ENCODE measurements around the gene SUN3.

The SUN3 gene, protein sequence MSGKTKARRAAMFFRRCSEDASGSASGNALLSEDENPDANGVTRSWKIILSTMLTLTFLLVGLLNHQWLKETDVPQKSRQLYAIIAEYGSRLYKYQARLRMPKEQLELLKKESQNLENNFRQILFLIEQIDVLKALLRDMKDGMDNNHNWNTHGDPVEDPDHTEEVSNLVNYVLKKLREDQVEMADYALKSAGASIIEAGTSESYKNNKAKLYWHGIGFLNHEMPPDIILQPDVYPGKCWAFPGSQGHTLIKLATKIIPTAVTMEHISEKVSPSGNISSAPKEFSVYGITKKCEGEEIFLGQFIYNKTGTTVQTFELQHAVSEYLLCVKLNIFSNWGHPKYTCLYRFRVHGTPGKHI

DNA sequence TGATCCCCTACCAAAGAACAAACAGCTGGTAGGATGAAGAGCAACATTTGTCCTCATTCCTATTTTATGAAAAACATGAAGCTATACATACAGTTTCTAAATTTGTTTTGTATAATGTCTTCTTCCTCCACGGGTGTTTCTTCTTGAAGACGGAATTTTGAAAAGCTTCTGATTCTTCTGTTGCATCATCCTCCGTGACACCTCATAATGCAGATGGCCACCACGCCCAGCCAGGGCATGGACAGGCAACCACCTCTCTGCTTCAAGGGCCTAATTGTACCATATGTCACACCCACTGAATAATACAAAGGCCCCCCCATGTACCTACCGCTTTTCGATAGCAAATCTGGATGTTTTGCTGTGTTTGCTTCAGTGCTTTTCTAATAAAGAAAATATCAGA lies at the start of gene SUN3:
TSS of gene SUN3 (minus strand) at position 170 of the 400 bp plus-strand sequence. CDS start at position 1, 169 bp downstream.
- no peak for DNase-seq (ENCODE audit: low read depth in 2 of 2)

DNA sequence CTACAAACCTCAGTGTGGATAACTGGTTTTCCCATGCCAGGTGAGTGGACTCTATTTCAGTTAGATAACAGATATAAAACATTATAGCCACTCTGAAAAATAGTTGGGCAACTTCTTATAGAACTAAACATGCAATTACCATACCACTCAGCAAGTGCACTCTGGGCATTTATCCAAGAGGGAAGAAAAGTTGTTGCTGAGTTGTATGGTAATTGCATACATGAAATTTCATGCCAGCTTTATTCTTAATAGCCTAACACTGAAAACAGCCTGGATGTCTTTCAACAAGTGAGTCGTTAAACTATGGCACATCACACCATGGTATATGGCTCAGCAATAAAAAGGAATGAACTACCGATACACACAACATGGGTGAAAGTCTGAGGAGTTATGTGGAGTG lies 49.6 kb upstream of the SUN3 start:
- no peak for DNase-seq (ENCODE audit: low read depth in 2 of 2)

DNA sequence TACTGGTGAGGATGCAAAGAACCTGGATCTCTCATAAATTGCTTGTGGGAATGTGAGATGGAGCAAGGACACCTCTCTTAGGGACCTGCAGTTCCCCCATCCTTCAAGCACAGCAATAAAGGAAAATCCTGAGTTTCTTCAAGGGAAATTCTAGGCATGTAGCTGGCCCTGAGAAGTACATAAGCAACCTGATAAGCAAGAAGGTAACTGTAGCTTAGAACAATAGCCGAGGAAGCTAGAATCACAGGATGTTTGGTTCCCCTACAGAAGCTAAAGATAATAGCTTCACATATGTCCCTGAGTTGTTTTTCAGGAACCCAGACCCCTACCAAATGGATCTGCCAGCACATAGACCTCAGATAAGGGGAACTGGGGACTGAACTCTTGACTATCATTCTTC lies 48.5 kb upstream of the SUN3 start:
- DNase-seq (ENCODE audit: low read depth in 2 of 2), result no peak

DNA sequence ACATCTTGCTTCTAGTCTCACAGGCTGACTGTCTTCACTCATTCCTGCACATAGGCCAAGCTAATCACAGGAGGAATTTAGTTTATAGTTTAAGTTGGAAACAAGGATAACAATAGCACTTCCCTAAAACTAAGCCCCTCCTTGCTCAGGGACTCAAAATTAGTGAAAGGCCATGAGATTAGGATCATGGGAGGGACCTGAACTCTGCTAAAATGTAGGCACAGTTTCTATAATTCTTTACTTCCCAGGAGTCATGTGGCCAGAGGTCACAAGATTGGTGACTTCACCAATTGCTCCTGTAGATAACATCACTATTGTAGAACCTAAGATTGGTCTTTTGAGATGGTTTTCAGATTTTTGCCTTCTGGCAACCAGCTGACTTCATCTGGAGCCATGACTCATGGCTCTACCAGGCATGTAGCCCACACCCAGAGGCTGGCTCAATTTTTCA lies 45.3 kb upstream of the SUN3 start:
- no peak for DNase-seq (ENCODE audit: low read depth in 2 of 2)

DNA sequence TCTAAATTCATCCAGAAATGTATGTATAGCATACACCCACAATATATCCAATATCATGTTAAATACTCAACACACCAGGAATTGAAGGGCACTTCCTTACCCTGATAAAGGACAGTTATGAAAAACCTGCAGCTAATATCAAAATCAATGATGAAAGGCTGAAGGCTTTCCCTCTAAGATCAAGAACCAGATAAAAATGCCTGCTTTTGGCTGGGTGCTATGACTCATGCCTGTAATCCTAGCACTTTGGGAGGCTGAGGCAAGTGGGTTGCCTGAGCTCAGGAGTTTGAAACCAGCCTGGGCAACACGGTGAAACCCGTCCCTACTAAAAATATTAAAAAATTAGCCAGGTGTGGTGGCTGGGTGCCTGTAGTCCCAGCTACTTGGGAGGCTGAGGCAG lies 38.6 kb upstream of the SUN3 start:
- no peak for DNase-seq (ENCODE audit: low read depth in 2 of 2)

DNA sequence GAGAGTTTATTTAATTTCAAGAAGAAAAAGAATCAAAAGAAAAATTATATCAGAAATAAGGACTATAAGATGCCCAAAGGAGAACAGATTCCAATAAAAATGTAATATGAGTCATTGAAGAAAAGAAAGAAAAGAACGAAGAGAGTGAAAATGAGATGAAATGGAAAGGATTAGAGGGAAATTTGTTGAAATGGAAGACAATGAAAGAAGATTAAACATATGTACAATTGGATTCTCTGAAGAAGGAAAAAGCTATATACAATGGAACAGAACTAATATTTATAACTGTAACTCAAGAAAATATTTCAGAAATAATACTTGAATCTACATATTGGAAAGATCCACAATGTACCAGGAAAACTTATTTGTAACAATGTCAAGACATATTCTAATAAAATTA lies 35.1 kb upstream of the SUN3 start:
- no peak for DNase-seq (ENCODE audit: low read depth in 2 of 2)

DNA sequence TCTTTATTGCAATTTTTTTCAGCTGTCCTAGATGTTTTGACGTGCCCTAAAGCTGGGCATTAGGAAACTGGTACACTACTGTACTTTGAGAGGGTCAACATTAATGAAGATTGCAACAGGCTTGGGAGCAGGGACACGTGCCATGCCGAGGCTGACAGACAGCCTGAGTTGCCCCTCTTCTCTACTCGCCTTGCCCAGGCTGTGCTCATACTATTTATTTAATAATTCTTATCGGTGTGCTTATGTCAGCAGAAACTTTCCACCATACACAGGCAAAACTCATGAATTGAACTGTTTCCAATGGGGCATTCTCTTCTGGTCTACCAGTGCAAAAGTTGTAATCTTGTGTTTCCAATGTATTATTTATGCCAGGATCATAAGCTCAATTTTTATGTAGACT lies 30.8 kb upstream of the SUN3 start:
- DNase-seq (ENCODE audit: low read depth in 2 of 2), result no peak

DNA sequence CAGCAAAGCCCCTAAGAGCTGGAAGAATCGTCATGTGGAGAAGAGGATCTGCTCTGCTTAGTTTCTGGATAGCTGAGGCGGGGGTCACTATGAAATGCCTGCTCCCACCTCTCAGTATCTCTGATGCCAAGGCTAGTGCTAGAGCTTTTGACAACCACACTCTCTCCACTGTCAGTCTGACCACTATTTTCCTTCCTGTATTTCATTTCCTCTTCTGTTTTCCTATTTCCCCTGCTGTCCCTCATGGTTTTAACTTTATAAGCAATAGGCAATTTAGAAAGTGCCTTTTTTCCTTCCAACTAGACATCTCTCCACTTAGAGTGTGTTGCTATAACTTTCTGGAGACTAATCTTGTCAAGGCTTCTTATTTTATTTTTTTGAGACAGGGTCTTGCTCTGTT lies 30.1 kb upstream of the SUN3 start:
- DNase-seq (ENCODE audit: low read depth in 2 of 2), result no peak

DNA sequence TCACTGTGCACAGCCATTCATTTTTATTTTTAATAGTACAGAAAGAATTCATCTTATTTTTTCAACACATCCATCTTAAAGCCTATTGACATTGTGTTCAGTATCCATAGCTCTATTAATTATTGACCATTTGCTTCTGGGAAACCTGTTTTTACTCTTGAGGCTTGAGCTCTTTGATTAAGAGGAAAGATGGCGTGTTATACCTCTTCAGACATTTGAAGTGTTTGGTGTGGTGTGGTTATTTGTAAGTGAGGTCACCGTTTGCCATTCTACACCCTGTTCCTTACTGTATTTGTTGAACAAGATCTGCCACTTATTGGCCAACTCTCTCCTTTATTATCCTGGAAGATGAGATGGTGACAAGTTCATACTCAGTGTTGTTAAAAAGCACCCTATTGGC lies 24.8 kb upstream of the SUN3 start:
- DNase-seq (ENCODE audit: low read depth in 2 of 2), result no peak

DNA sequence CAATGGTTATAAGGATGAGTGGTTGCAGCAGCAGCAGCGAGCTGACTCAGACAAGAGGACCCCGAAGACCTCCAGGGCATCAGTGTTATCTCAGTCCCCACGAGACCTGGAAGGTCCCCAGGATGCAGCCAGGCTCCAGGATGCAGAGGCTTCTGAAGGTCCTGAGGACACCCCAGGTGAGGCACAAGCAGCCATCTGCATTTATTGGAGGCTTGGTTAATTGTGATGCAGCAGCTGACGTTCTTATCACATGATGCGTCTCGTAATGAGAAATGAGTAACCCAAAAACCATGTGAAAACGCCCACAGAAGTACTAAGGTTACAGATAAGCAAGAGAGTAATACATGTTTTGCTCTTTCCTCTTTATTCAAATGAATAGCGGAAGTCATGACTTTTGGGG lies 23.8 kb upstream of the SUN3 start:
- DNase-seq (ENCODE audit: low read depth in 2 of 2), result no peak

DNA sequence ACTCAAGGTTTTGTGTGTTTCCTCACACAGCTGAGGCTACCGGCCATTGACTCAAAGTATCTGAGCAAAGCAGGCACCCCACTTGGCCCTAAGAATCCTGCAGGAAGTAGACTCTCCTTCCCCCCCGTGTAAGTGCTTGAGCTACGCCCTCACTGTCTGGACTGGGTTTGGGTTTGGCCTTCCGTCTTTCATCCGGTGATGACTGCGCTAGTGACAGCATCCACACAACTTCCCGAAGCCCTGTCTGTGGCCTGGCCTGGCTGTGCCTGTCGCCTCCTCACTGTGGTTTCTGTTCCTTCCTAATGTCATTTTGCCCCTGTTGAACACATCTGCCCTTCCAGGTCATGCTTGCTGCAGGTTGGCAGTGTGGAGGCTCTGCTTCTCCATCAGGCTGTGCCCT lies 20.9 kb upstream of the SUN3 start:
- no peak for DNase-seq (ENCODE audit: low read depth in 2 of 2)

DNA sequence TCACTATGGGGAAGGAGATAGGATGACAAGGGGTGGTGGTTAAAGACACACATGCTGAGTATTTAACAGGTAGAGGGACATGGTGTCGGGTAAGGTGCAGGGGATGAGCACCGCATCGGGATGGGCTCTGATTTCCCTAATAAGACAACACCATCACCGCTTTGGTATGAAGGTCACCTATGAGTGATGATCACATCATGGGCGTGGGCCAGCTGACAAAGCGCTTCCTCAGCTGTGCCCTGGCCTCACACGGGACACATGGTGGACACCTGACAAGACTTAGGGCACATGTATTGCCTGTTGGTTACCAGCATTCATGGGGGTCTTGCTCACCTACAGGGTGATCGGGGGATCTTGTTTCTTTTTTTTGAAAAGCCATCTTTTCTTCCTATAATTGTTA lies 19.2 kb upstream of the SUN3 start:
- no peak for DNase-seq (ENCODE audit: low read depth in 2 of 2)

DNA sequence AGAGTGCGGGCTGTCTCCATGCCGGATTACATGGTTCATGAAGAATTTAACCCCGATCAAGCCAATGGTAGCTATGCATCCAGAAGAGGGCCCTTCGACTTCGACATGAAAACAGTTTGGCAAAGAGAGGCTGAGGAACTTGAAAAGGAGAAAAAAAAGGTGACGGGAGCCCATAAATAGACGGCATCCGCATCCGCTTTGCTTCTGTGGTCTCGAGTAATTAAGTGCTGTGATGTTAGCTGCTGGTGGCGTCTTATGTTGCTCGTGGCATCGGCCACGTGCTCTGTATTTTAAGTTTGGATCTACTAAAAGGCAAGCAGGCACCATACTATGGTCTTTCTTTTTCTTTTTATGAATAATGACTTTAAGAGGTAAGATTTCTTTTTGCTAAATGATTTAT lies 17.6 kb upstream of the SUN3 start:
- DNase-seq (ENCODE audit: low read depth in 2 of 2), result no peak

DNA sequence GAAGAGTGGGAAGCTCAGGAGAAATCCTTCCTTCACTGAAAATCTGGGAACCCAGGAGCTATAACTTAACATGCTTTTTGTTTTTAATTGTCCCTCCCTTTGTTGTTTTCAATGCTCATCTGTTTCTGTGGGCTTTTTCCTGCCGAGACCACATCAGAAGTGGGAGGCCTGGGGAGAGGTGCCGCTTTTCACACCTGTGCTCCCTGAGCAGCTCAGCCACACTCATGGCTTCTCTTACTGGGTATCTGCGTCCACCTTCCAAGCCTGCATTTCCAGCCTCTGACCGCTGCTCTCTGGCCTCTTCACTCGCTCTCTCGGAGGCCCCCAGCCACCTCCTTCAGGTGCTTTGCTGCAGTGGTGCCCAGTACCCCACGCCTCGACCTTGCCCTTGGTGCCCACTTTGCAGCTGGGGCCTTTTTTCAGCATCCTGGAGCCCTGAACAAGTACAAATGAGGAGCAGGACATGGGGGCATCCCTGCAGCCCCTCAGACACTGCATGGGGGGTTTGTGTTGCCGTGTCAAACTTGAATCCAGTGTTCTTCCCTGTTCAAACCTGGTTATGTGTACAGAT lies 16.4 kb upstream of the SUN3 start:
- DNase-seq (ENCODE audit: low read depth in 2 of 2), result no peak

DNA sequence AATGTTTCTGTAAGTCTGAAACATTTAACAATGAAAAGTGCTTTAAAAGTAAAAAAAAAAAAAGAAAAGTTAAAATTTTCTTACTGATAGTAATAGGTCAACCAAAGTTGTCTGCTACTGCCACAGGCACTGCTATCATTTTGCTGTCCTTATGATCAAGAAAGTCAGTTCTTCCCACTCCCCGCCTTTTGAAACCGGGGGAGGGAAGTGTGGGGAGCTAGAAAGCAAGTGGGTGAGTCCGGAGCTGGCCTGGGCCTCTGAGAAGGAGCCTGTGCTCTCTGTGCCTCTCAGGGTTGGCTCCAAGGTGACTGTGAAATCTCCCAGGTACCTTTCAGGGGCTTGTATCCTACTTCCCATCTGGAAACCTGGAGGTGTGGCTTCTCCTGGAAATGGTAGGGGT lies 13.7 kb upstream of the SUN3 start:
- DNase-seq (ENCODE audit: low read depth in 2 of 2), result no peak

DNA sequence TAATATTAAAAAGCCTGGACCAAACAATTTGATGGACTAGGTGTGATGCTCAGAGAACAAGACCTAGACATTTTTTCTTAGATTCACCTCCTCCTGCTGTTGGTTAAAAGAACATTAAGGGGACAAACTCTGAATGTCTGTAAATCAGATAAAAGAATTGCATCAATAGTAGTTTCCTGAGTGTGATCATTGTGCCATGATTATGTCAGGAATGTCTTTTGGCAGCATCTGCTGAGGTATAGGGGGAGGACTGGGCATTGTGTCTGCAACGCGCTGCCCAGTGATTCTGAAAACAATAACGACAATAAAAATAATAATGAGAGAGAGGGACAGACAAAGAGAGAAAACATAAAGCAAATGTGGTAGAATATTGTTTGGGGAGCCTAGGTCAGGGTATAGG lies 13.3 kb upstream of the SUN3 start:
- DNase-seq (ENCODE audit: low read depth in 2 of 2), result no peak

DNA sequence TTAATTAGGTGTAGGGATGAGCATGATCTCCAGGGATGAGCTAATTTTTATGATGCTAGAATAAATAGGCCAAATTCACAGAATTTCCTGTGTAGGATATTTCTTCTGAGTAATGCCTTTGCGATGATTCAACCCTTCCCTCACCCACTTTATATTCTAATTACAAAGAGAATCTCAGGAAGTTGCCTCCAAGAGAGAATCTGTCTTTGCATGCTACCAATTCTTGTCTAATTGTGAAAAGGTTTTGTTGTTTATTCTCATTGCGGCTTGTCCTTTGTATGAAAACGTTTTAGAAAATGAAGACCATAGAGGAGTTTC lies 12.7 kb upstream of the SUN3 start:
- no peak for DNase-seq (ENCODE audit: low read depth in 2 of 2)

DNA sequence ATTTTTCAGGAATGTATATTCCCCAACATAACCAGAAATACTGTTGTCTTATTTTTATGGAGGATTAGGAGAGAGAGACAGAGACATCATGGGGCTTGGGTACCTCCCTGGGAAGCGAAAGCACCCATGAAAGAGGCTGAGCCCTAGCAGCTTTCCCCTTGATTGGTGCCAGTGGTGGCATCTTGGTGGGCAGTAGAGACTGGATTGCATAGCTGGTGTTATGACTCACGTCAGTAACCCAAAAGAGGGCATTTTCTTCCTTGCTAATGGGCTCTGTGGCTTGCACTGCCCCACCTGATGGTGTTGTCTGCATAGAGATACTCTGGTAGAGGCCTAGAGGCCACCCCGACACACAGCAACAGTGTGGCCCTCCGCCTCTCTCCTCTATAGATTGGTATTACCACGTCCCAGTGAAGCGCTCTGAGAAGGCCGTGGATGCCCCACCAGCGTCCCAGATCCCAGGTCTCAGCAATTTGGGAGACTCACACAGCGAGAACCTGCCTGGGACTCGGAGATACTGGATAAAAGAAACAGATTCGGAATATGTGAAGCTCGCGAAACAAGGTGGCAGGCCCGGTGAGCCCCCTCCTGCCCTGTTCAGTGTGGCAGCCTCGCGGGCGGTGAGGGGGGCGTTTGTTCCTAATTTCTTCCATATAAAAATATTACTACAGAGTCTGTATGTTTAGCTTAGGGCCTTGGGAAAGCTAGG lies 12.2 kb upstream of the SUN3 start:
- no peak for DNase-seq (ENCODE audit: low read depth in 2 of 2)

DNA sequence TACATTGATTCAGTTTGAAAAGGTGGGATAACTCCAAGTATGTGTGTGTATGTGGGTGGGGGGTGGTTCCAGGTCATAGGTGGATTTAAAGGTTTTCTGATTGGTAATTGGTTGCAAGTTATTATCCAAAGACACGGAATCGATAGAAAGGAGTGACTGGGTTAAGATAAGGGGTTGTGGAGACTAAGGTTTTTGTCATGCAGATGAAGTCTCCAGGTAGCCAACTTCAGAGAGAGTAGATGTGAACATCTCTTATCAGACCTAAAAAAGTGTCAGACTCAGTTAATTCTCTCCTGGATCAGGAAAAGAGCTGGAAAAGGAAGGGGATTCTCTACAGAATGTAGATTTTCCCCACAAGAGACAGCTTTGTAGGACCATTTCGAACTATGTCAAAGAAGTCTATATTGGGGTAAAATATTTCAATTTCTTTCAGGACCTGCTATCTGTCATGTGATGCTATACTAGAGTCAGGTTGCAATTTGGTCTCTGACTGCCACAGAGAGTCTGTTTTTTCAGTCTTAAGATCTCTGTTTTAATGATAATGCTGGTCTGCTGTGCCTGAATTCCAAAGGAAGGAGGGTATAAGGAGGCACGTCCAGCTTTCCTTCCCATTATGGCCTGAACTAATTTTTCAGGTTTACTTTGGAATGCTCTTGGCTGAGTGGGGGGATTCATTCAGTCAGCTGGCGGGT lies 10.1 kb upstream of the SUN3 start:
- no peak for DNase-seq (ENCODE audit: low read depth in 2 of 2)

DNA sequence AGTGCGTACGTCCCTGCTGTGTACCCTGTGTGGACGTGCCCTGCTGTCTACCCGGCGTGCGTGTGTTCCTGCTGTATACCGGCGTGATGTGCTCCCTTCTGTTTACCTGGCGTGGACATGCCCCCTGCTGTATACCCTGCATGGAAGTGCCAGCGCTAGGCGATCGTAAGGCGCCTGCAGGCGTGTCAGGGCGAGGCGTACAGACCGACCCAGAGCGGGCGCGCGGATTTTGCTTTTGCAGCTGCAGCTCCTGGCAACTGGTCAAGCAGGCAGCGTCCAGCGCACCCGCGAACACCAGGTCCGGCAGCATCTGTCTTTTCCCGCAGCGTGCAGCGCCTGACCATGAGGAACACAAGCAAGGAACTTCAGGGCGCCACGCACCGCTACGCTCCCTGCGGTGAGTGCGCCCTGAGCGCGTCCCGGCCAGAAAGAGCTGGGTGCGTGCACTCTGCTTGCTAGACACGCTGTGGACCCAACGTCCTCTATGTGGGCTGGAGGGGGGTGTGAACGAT lies 7.1 kb upstream of the SUN3 start:
- no peak for DNase-seq (ENCODE audit: low read depth in 2 of 2)

DNA sequence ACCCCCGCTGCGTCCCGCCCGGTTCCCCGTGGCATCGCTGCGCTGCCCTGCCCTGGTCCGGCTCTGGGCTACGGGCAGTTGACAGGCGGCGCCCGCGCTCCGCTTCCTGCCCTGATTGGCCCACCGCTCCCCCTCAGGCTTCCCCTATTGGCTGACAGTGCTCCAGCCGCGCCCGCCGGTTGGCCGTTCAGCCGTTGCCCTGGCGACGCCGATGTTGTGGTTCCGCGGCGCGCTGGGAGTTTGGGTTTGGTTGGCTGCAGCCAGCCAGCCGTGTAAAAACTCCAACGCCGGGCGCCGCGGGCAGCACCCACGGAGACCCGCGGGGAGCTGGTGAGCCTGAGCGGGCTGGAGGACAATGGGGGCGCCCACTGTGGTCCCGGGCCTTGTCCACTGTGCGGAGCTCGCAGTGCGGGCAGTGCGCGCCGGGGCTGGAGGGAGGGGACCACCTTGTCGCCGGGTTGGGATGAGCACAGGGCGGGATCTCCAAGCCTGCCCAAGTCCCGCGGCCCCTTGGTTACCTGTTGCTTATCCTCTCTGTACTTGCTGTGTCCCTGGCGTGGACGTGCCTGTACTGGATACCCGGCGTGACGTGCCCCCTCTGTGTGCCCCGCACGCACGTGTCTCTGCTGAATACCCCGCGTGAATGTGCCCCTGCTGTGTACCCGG lies 6.5 kb upstream of the SUN3 start, which contains the start of gene C7orf57:
TSS of gene C7orf57 (plus strand) at position 243 of the 666 bp plus-strand sequence. CDS start 766 bp downstream, outside the sequence.
- DNase-seq (ENCODE audit: low read depth in 2 of 2), result peak; percentile 77 to 79

DNA sequence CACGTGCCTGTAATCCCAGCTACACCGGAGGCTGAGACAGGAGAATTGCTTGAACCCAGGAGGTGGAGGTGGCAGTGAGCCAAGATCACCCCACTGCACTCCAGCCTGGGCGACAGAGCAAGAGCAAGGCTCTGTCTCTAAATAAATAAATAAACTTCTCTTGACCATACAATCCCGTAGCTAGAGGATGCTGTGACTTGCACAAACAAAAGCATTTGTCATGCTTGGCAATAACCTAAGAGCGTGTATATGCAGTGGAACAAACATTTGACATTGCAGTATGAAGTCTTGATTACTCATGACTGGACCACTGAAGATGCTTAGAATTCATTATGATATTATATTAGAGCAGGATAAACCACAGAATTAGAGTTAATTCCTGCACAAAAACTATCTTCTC lies 5.0 kb upstream of the SUN3 start:
- no peak for DNase-seq (ENCODE audit: low read depth in 2 of 2)

All from stimulated activated CD4-positive, alpha-beta T cell treated with anti-CD3 and anti-CD28 coated beads, Interleukin-1b, Interleukin-23, amount 100 ng/mL, for 4 hours (primary cell).